ENCODE measurements around the gene SBNO2. TPM values are rescaled to one million over a fixed set of nuclear protein-coding genes. Genes with fewer than 3 reads are reported as not detected.

The SBNO2 gene
- total and polyA plus RNA-seq, 2 of the 4 experiments (the other 2 are of a cell fraction), result 13.4 to 40.5 TPM

DNA sequence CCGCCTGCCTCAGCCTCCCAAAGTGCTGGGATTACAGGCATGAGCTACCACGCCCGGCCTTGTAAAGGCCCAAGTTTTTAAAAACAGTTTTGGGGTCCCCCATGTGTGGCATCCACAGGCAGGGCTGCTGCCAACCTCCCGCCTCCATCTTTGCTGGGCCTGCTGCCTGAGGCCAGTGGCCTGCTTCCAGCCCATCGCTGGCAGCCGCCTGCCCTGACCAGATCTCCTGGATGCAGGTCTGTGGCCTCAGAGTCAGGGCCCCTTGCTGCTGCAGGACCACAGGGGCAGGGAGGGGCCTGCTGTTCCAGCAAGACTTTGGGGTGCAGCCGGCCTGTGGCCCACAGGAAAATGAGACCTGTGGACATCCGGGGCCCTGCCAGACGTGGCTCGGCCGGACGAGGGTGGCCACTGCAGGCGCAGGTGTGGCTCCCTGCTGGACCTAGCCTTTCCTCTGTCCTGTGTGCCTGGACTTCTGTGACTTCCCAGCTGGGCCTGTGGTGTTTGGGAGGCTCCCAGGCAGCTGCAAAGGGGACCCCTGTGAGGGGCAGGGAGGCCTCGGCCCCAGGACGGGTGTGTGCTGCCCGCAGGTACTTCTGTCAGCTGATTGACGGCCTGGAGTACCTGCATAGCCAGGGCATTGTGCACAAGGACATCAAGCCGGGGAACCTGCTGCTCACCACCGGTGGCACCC, 45.9 kb upstream of the SBNO2 start:
- no peak overlapping the region for H2AK9ac ChIP-seq (replicated peaks; ENCODE audit: low read depth, low read length, poor library complexity)
- no peak overlapping the region for H4K8ac ChIP-seq (ENCODE audit: low read depth in 2 of 2, low read length in 2 of 2)
- H3K9me3 ChIP-seq (ENCODE audit: control insufficient read depth, insufficient read depth, low read length), result no peaks in the 10 kb centered on the region
- no peak overlapping the region for H2AK5ac ChIP-seq (ENCODE audit: low read depth, low read length)
- 93% methylated on average over 17 of the region's 19 CpGs; no CpG with 5 or more reads in 1 of the 2 experiments for WGBS, 2 experiments (ENCODE audit: extremely low coverage in 2 of 2, insufficient read length in 1 of 2)
- H3K4me1 ChIP-seq (ENCODE audit: control insufficient read depth, insufficient read depth, low read length), result peaks cover 9% of the 10 kb centered on the region
- no peak overlapping the region for H3K4me3 ChIP-seq (ENCODE audit: insufficient read depth, low read depth, low read length)
- CTCF ChIA-PET, result no interaction called here
- H3K27me3 ChIP-seq (ENCODE audit: control insufficient read depth, insufficient read depth, low read length), result no peaks in the 10 kb centered on the region
- H3K4ac ChIP-seq (ENCODE audit: low read depth, low read length), result no peak overlapping the region
- no peak overlapping the region for H3K23ac ChIP-seq (ENCODE audit: low read depth, low read length)
- no peak overlapping the region for H2AFZ ChIP-seq (replicated peaks; ENCODE audit: low read length, poor library complexity)
- BruUV-seq (replicated peaks), result no TSS peak
- H3K14ac ChIP-seq (replicated peaks; ENCODE audit: low read depth, low read length), result no peak overlapping the region
- DNase-seq (no peak), ATAC-seq (ENCODE audit: low read depth) (no peak)
- H2BK15ac ChIP-seq (ENCODE audit: low read depth, low read length), result no peak overlapping the region
- TF ChIP-seq, protein P1, sequence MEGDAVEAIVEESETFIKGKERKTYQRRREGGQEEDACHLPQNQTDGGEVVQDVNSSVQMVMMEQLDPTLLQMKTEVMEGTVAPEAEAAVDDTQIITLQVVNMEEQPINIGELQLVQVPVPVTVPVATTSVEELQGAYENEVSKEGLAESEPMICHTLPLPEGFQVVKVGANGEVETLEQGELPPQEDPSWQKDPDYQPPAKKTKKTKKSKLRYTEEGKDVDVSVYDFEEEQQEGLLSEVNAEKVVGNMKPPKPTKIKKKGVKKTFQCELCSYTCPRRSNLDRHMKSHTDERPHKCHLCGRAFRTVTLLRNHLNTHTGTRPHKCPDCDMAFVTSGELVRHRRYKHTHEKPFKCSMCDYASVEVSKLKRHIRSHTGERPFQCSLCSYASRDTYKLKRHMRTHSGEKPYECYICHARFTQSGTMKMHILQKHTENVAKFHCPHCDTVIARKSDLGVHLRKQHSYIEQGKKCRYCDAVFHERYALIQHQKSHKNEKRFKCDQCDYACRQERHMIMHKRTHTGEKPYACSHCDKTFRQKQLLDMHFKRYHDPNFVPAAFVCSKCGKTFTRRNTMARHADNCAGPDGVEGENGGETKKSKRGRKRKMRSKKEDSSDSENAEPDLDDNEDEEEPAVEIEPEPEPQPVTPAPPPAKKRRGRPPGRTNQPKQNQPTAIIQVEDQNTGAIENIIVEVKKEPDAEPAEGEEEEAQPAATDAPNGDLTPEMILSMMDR (conservative IDR thresholded peaks at IDR 0.05; ENCODE audit: low read depth, low read length), result no peak
- no peak for TF ChIP-seq CHD1 (IDR thresholded peaks at IDR 0.05; ENCODE audit: low read depth, low read length)
- no peak for TF ChIP-seq MAZ (IDR thresholded peaks at IDR 0.05; ENCODE audit: borderline replicate concordance, low read depth, low read length)
- TF ChIP-seq RFX5 (IDR thresholded peaks at IDR 0.05; ENCODE audit: low read depth, low read length), result no peak
- TF ChIP-seq POLR2A (IDR thresholded peaks at IDR 0.05; ENCODE audit: low read depth, low read length), result no peak
- no peak for TF ChIP-seq MAFK (IDR thresholded peaks at IDR 0.05; ENCODE audit: low read depth, low read length)
- TF ChIP-seq, protein P2, sequence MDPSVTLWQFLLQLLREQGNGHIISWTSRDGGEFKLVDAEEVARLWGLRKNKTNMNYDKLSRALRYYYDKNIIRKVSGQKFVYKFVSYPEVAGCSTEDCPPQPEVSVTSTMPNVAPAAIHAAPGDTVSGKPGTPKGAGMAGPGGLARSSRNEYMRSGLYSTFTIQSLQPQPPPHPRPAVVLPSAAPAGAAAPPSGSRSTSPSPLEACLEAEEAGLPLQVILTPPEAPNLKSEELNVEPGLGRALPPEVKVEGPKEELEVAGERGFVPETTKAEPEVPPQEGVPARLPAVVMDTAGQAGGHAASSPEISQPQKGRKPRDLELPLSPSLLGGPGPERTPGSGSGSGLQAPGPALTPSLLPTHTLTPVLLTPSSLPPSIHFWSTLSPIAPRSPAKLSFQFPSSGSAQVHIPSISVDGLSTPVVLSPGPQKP (IDR thresholded peaks at IDR 0.05; ENCODE audit: borderline replicate concordance, low read depth, low read length), result no peak
- no peak for TF ChIP-seq FOS (IDR thresholded peaks at IDR 0.05; ENCODE audit: low read depth, low read length)
- TF ChIP-seq, protein P3, sequence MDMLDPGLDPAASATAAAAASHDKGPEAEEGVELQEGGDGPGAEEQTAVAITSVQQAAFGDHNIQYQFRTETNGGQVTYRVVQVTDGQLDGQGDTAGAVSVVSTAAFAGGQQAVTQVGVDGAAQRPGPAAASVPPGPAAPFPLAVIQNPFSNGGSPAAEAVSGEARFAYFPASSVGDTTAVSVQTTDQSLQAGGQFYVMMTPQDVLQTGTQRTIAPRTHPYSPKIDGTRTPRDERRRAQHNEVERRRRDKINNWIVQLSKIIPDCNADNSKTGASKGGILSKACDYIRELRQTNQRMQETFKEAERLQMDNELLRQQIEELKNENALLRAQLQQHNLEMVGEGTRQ (IDR thresholded peaks at IDR 0.05; ENCODE audit: low read depth, low read length), result no peak
- TF ChIP-seq SMC3 (IDR thresholded peaks at IDR 0.05; ENCODE audit: low read depth, low read length), result no peak
- TF ChIP-seq MXI1 (IDR thresholded peaks at IDR 0.05; ENCODE audit: borderline replicate concordance, low read depth, low read length), result no peak
- TF ChIP-seq RCOR1 (IDR thresholded peaks at IDR 0.05; ENCODE audit: insufficient replicate concordance, low read length), result no peak
- no peak for TF ChIP-seq NFE2L2 (IDR thresholded peaks at IDR 0.05; ENCODE audit: low read depth, low read length)
- TF ChIP-seq CEBPB (IDR thresholded peaks at IDR 0.05; ENCODE audit: low read depth, low read length), result no peak
- TF ChIP-seq BHLHE40 (IDR thresholded peaks at IDR 0.05; ENCODE audit: low read depth, low read length), result no peak
- no peak for TF ChIP-seq RAD21 (IDR thresholded peaks at IDR 0.05; ENCODE audit: low read length)
- H2BK5ac ChIP-seq (ENCODE audit: low read depth, low read length, poor library complexity, severe bottlenecking), result no peak overlapping the region
- H3K9me1 ChIP-seq (ENCODE audit: insufficient read depth, low read length), result 0 out of 2 replicates have a peak, but pooled peaks cover 4% of the 10 kb centered on the region
- H4K20me1 ChIP-seq (ENCODE audit: insufficient read depth, low read length), result peaks cover 50% of the 10 kb centered on the region
- H4K5ac ChIP-seq (ENCODE audit: low read depth, low read length), result no peak overlapping the region
- dilution Hi-C loops (cut with HindIII; ENCODE audit: low sequenced_read_pairs, unreplicated experiment), result no loop called here
- no peak overlapping the region for H4K91ac ChIP-seq (ENCODE audit: insufficient read depth, low read depth, low read length)
- no peak overlapping the region for H3K18ac ChIP-seq (ENCODE audit: low read depth, low read length)
- POLR2A ChIA-PET (ENCODE audit: unreplicated experiment), result no interaction called here
- H2BK20ac ChIP-seq (ENCODE audit: low read depth, low read length), result no peak overlapping the region
- H3K79me1 ChIP-seq (ENCODE audit: low read depth in 1 of 2, low read length in 2 of 2), result peaks cover 18 to 69% of the 10 kb centered on the region in 2 experiments; a peak in 3 of 4 replicates
- in situ Hi-C loops (cut with MboI; ENCODE audit: low sequenced_read_pairs), result no loop called here
- no peak overlapping the region for H3K56ac ChIP-seq (ENCODE audit: extremely low read depth, insufficient read depth, low read length)
- H2BK120ac ChIP-seq (ENCODE audit: low read depth, low read length), result no peak overlapping the region
- H3K4me2 ChIP-seq (ENCODE audit: low read depth, low read length), result no peak overlapping the region
- intact Hi-C loops (cut with micrococcal nuclease), result loop anchor here (2.0 kb wide), 1 partner anchor 47 kb away; no protein-coding TSS in a partner anchor
- H3K36me3 ChIP-seq (ENCODE audit: control insufficient read depth, insufficient read depth, low read length), result peaks cover 36% of the 10 kb centered on the region
- H3K9ac ChIP-seq (ENCODE audit: low read depth, low read length), result no peak overlapping the region
- H3K27ac ChIP-seq (ENCODE audit: insufficient read depth, low read length), result no peak overlapping the region

Data from IMR-90 (cell line).